ENCODE data around the gene LHX4.

LHX4 gene

GRCh38 chr1:180208264-180208663 is 21.8 kb upstream of the LHX4 start:
- Histone ChIP-seq H3K4me3 (ENCODE audit: low read depth, low read length, poor library complexity, severe bottlenecking) (no peak overlapping the region), H3K9me3 (ENCODE audit: low read length) (no peaks in the 10 kb centered on the region), H3K9ac (ENCODE audit: low read length) (no peak overlapping the region), H3K4me1 (ENCODE audit: insufficient read depth, low read length, severe bottlenecking) (peaks cover 3% of the 10 kb centered on the region), H3K27ac (ENCODE audit: low read depth, low read length, poor library complexity, severe bottlenecking) (no peak overlapping the region), H3F3A (ENCODE audit: insufficient read depth, low read length) (no peaks in the 10 kb centered on the region), H3K79me2 (ENCODE audit: insufficient read depth, low read length) (no peaks in the 10 kb centered on the region), H3K4me2 (ENCODE audit: low read length) (no peak overlapping the region), H3K27me3 (ENCODE audit: insufficient read depth, low read length) (no peaks in the 10 kb centered on the region), H2AFZ (ENCODE audit: low read length) (no peak overlapping the region), H3K9me2 (ENCODE audit: low read depth, low read length) (no peaks in the 10 kb centered on the region), H4K20me1 (ENCODE audit: insufficient read depth, low read length) (no peaks in the 10 kb centered on the region), H3K36me3 (ENCODE audit: insufficient read depth, low read length) (no peaks in the 10 kb centered on the region)
- TF ChIP-seq EZH2 (IDR thresholded peaks at IDR 0.05; ENCODE audit: borderline replicate concordance, low read length) = no peak

DNA sequence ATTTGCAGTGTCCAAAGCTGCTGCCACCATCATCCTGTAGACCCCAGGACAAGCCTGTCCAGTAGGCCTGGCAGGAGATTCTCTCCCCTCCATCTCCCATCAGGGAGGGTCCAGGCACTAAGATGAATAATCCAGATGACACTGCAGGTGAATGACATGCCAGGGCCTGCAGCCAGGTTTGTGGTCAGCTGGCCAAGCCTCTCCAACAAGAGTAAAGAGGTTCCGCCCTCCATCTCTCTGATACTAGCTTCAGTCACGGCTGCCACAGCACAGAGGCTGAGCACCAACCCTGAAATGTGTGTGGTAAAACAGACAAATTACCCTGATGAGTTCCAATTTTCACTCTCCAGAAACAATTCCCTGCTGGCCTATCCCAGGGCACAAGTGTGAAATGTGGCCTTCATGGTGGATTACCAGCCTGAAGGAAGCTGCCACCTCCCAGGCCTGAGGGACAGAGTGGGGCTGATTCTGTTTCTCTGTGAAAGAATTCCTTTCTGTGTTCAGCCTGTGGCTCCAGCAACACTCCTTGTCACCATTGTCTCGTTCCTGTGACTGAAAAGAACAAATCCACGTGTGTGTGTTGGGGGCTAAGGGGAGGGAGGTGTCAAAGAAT is 19.9 kb upstream of the LHX4 start:
- no peak overlapping the region for H3K4me2 ChIP-seq (ENCODE audit: low read length)
- H3K27ac ChIP-seq (ENCODE audit: low read depth, low read length, poor library complexity, severe bottlenecking) = no peak overlapping the region
- H2AFZ ChIP-seq (ENCODE audit: low read length) = no peak overlapping the region

GRCh38 chr1:180211156-180211859 is 18.8 kb upstream of the LHX4 start:
- H3K4me2 ChIP-seq (ENCODE audit: low read length) = no peak overlapping the region

More for the DNA sequence above, 19.9 kb upstream of the LHX4 start:
- Histone ChIP-seq H3K4me3 (ENCODE audit: low read depth, low read length, poor library complexity, severe bottlenecking) (no peak overlapping the region), H3K79me2 (ENCODE audit: insufficient read depth, low read length) (no peaks in the 10 kb centered on the region), H4K20me1 (ENCODE audit: insufficient read depth, low read length) (no peaks in the 10 kb centered on the region), H3K36me3 (ENCODE audit: insufficient read depth, low read length) (no peaks in the 10 kb centered on the region), H3K9me3 (ENCODE audit: low read length) (no peaks in the 10 kb centered on the region), H3K9ac (ENCODE audit: low read length) (no peak overlapping the region), H3K27me3 (ENCODE audit: insufficient read depth, low read length) (no peaks in the 10 kb centered on the region), H3K4me1 (ENCODE audit: insufficient read depth, low read length, severe bottlenecking) (peaks cover 9% of the 10 kb centered on the region), H3F3A (ENCODE audit: insufficient read depth, low read length) (no peaks in the 10 kb centered on the region), H3K9me2 (ENCODE audit: low read depth, low read length) (no peaks in the 10 kb centered on the region)
- no peak for TF ChIP-seq EZH2 (IDR thresholded peaks at IDR 0.05; ENCODE audit: borderline replicate concordance, low read length)
- TF ChIP-seq, protein P1, sequence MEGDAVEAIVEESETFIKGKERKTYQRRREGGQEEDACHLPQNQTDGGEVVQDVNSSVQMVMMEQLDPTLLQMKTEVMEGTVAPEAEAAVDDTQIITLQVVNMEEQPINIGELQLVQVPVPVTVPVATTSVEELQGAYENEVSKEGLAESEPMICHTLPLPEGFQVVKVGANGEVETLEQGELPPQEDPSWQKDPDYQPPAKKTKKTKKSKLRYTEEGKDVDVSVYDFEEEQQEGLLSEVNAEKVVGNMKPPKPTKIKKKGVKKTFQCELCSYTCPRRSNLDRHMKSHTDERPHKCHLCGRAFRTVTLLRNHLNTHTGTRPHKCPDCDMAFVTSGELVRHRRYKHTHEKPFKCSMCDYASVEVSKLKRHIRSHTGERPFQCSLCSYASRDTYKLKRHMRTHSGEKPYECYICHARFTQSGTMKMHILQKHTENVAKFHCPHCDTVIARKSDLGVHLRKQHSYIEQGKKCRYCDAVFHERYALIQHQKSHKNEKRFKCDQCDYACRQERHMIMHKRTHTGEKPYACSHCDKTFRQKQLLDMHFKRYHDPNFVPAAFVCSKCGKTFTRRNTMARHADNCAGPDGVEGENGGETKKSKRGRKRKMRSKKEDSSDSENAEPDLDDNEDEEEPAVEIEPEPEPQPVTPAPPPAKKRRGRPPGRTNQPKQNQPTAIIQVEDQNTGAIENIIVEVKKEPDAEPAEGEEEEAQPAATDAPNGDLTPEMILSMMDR (IDR thresholded peaks at IDR 0.05; ENCODE audit: low read length) = no peak

More at GRCh38 chr1:180211156-180211859, 18.8 kb upstream of the LHX4 start:
- Histone ChIP-seq H2AFZ (ENCODE audit: low read length) (no peak overlapping the region), H3K4me1 (ENCODE audit: insufficient read depth, low read length, severe bottlenecking) (peaks cover 9% of the 10 kb centered on the region), H4K20me1 (ENCODE audit: insufficient read depth, low read length) (no peaks in the 10 kb centered on the region), H3K4me3 (ENCODE audit: low read depth, low read length, poor library complexity, severe bottlenecking) (no peak overlapping the region), H3K9me2 (ENCODE audit: low read depth, low read length) (no peaks in the 10 kb centered on the region), H3K36me3 (ENCODE audit: insufficient read depth, low read length) (no peaks in the 10 kb centered on the region), H3K27ac (ENCODE audit: low read depth, low read length, poor library complexity, severe bottlenecking) (no peak overlapping the region), H3K27me3 (ENCODE audit: insufficient read depth, low read length) (no peaks in the 10 kb centered on the region), H3K79me2 (ENCODE audit: insufficient read depth, low read length) (no peaks in the 10 kb centered on the region), H3K9ac (ENCODE audit: low read length) (no peak overlapping the region), H3K9me3 (ENCODE audit: low read length) (no peaks in the 10 kb centered on the region), H3F3A (ENCODE audit: insufficient read depth, low read length) (no peaks in the 10 kb centered on the region)
- no peak for TF ChIP-seq EZH2 (IDR thresholded peaks at IDR 0.05; ENCODE audit: borderline replicate concordance, low read length)
- TF ChIP-seq, protein P1 (IDR thresholded peaks at IDR 0.05; ENCODE audit: low read length) = no peak
